A204.1 (cell line): ENCODE measurements around the gene RASD2.

ENCODE experiments used
- FAIRE-seq: peaks from 2 replicates; lab custom pipeline; 2012; peaks lifted over from hg19 to GRCh38; lab: Jason Lieb, UNC

Gene RASD2

DNA sequence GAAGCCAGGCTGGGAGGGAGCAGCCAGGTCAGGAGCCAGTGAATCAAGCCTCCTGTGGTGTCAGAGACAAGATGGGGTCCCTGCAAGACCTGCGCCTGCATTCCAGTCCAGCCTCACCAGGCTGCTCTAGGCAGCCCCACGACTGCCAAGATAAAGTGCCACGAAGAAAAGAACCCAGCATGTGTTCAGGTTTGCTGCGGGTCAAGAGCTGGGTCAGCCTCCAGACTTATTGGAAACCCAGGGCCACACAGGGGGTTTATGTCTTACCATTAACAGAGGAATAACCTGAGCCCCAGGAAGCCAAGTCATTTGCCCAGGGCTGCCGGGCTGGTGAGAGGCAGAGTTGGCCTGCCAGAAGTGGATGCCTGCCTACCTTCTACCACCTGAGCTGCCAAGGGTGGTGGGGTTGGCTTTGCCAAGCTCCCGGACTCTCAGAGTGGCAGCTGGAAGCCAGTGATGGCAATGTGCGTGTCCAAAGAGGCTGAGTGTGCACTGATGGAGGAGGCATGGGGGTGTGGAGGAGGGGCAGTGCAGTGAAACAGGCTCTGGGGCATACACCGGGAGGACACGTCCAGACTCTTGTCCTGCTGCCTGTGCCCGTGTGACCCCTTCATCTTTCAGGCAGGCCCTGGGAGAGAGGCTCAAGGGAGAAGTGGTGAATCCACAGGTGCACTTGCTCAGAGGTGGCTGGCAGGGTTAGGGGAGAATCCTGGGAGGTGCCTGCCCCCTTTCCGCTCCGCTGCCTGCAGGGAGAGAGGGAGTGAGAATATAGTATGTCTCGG is 1.7 kb downstream of the RASD2 start:
- no peak for FAIRE-seq

GRCh38 chr22:35542939-35543516 is 2.4 kb downstream of the RASD2 start:
- FAIRE-seq: no peak

DNA sequence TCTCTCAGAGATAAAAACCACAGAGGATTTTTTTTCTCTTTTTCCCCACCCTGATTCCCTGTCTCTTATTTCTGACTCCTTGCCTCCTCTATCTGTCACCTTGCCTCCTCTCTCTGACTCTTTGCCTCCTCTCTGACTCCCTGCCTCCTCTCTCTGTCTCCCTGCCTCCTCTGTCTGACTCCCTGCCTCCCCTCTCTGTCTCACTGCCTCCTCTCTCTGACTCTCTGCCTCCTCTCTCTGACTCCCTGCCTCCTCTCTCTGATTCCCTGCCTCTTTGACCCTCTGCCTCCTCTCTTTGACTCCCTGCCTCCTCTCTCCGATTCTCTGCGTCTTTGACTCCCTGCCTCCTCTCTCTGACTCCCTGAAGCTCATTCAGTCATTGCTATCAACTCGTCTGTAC is 3.1 kb downstream of the RASD2 start:
- no peak for FAIRE-seq

DNA sequence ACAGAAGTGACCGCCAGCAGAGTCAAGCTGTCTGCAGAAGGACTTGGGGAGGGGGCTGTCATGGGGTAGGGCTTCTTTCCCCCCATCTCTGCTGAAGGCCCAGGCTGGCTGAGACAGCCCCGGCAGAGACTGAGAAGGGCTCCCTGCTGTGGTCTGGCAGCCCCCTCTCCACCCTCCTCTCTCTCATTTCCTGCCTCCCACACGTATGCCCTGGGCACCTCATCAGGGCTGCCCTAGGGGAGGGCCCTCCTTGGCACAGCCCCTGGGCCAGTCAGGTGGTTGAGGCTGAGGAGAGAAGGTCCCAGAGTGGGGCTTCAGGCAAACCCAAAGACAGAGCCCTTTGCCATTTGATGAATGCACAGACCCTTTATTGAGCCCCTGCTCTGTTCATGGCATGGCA is 3.6 kb downstream of the RASD2 start:
- no peak for FAIRE-seq

DNA sequence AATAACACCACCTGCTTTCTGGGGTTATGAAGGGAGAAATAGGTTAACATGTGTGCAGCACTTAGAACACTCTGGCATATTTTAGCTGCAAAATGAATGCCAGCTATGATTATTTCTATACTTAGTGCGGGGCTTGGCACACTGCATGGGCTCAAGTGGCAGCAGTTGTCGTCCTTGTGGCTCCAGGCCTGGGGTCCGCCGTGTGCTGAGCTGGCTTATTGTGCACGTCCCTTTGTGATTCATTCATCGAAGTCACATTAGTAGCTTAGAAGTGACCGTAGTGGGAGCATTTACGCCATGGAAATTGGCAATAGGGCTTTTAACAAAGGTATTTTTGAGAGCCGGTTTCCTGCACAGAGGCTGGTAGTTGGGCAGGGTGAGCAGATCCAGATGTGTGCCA is 4.2 kb downstream of the RASD2 start:
- no peak for FAIRE-seq

DNA sequence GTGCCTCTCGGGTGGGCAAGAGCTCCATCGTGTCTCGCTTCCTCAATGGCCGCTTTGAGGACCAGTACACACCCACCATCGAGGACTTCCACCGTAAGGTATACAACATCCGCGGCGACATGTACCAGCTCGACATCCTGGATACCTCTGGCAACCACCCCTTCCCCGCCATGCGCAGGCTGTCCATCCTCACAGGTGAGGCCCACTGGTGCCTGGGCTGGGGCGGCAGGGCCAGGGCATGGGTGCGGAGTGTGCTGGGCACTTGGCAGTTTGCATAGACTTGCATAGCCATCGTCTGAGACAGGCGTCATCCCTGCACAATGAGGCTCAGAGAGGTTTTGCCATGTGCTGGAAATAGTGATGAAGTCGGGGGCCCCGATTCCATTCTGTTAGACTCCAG is 6.3 kb downstream of the RASD2 start:
- FAIRE-seq: no peak

DNA sequence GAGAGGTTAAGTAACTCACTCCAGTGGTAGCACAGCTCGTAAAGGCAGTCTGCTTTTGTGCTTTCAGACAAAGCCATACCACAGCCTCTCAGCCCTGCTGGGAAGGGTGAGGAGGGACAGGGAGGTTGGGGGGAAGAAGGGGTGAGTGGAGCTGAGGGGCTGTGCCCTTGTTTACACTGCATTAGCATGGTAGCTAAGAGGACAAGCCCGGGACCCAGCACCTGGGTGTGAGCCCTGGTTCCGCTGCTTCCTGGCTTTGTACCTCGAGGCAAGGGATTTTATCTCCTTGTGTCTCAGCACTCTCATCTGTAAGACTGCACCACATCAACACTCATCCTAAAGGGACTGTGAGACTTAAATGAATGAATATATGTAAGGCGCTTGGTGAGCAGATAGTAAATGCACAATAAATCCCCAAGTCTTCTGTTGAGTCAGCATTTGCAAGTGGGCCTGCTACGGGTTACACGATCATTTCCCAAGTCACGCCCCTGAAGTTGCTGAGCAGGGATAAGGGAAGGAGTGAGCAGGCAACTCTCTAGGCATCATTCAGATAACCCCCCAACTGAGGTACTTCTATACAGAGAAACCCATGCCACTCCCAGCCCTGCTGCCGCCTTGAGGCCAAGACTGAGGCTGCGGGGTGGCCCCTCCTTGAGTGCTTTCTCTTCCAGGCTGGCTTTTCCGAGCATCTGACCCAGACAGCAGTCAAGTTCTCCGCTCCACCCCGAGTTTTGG is 7.5 kb downstream of the RASD2 start:
- FAIRE-seq: no peak

GRCh38 chr22:35548722-35549112 is 8.1 kb downstream of the RASD2 start:
- FAIRE-seq: no peak

DNA sequence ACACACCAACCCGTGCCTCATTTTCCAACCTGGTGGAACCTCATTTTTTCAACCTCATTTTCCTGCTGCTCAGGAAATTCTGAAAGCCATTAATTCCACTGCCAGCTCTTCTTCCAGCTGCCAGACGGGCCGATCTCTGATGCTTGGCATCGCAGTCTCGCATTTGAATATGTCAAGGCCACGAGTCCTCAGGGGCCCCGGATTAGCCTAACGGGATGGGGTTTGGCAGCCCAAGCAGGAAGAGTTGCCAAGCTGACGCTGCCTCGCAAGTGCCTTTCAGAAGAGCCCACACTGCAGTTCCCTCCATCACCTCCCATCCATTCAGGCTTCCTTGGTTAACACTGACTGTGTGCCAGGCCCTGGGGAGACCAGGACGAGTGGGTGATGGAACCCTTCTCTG is 8.7 kb downstream of the RASD2 start:
- no peak for FAIRE-seq

DNA sequence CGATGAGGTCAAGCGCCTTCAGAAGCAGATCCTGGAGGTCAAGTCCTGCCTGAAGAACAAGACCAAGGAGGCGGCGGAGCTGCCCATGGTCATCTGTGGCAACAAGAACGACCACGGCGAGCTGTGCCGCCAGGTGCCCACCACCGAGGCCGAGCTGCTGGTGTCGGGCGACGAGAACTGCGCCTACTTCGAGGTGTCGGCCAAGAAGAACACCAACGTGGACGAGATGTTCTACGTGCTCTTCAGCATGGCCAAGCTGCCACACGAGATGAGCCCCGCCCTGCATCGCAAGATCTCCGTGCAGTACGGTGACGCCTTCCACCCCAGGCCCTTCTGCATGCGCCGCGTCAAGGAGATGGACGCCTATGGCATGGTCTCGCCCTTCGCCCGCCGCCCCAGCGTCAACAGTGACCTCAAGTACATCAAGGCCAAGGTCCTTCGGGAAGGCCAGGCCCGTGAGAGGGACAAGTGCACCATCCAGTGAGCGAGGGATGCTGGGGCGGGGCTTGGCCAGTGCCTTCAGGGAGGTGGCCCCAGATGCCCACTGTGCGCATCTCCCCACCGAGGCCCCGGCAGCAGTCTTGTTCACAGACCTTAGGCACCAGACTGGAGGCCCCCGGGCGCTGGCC is 11.0 kb downstream of the RASD2 start:
- no peak for FAIRE-seq

GRCh38 chr22:35552196-35552842 is 11.7 kb downstream of the RASD2 start:
- FAIRE-seq: no peak

- no peak for FAIRE-seq
These were observed 12.2 kb downstream of the RASD2 start for GRCh38 chr22:35552846-35553245.

DNA sequence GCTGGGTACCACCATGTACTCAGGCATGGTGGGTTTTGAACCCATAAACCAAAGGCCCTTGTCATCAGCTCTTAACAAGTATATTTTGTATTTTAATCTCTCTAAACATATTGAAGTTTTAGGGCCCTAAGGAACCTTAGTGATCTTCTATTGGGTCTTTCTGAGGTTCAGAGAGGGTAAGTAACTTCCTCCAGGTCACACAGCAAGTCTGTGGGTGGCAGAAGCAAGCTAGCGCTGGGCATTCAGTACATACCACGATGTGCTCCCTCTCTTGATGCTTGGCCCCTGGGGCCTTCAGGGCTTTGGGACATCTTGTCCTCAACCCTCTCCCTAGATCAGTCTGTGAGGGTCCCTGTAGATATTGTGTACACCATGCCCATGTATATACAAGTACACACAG is 12.7 kb downstream of the RASD2 start:
- FAIRE-seq: no peak

DNA sequence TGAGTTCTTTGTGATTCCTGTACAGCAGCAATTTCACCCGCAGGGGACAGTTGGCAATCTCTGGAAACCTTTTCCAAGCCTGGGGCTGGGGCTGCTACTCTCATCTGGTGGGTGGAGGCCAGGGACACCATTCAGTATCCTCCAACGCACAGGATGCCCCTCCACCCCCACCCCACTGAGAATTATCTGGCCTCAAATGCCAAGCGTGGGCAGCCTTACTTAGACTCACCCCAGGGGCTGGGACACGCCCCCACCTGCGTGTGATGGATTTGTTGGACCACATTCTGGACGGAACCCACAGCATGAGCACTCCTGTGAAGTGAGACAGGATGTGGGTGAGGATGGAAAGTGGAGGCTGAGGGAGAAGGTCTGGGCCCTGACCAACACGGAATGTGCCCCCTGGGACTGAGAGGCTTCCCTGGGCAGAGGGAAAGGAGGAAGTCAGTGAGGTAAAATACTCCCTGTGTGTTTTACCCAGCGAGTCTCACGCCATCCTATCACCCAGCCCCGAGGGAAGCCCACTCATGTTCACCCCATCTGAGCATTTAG is 13.7 kb downstream of the RASD2 start:
- no peak for FAIRE-seq

- no peak for FAIRE-seq
These were observed 14.9 kb downstream of the RASD2 start for GRCh38 chr22:35555483-35555890.

- FAIRE-seq: no peak
These were observed 15.4 kb downstream of the RASD2 start for GRCh38 chr22:35555946-35556547.

DNA sequence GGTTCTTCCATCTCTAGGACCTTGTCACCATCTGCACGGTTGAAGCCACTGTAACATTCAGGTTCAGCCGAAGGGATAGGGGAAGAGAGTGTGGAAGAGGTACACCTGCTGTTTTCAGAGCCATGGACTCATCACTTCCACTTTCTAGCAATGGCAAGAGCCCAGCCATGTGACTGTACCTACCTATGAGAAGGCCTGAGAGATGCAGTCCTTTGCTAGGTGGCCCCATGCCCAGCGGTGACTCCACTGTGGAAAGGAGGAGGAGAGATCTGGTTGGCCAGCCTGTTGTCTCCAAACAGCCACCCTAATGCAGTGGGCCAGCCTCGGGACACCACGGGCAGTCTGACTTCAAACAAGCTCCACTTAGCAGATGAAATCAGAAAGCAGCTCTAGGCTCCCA is 16.0 kb downstream of the RASD2 start:
- FAIRE-seq: no peak

GRCh38 chr22:35558031-35558430 is 17.4 kb downstream of the RASD2 start:
- FAIRE-seq: no peak

- no peak for FAIRE-seq
These were observed 18.1 kb downstream of the RASD2 start for GRCh38 chr22:35558719-35559118.

DNA sequence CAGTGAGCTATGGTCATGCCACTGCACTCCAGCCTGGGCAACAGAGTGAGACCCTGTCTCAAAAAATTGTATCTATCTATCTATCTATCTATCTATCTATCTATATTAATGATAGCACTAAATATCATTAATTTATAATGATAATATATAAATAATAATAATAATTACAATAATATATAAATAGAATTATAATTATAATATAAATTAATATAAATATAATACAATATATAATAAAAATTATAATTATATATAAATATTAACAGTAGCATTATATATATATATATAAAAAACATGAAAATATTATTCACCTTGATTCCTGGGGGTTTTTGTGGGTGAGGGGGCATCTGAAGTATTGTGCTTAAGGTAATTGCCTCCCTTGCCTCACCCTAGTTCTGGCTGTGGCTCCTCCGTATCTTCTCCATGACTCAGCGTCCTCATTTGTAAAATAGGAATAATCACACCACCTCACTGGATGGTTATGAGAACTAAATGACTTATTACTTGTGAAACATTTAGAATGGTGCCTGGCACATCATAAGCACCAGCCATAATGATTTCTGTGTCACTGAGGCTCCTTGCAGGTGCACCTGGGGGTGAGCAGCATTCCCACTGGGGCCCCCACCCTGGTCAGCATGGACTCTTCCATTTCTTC is 18.8 kb downstream of the RASD2 start:
- peak; percentile 96 for FAIRE-seq

GRCh38 chr22:35560366-35560765 is 19.7 kb downstream of the RASD2 start:
- no peak for FAIRE-seq
